HTERT RPE-1 (cell line): ENCODE data around the gene THRB.
"Not testable (repeated sequence)": the region's sequence is repeated elsewhere in the genome, so short reads cannot be mapped to it uniquely, and the experiment has no call there.

Experiments used
- in situ Hi-C: fragments of 300-500 bp; cut with MboI; formaldehyde crosslinking; loops from 4 replicates; pipeline ENCODE4 v1.14.3; 2020; ENCODE audit warnings: low sequenced_read_pairs

THRB gene

GRCh38 chr3:24410860-24411259 lies 83.8 kb downstream of the THRB start:
- in situ Hi-C loops, result no loop called here

DNA sequence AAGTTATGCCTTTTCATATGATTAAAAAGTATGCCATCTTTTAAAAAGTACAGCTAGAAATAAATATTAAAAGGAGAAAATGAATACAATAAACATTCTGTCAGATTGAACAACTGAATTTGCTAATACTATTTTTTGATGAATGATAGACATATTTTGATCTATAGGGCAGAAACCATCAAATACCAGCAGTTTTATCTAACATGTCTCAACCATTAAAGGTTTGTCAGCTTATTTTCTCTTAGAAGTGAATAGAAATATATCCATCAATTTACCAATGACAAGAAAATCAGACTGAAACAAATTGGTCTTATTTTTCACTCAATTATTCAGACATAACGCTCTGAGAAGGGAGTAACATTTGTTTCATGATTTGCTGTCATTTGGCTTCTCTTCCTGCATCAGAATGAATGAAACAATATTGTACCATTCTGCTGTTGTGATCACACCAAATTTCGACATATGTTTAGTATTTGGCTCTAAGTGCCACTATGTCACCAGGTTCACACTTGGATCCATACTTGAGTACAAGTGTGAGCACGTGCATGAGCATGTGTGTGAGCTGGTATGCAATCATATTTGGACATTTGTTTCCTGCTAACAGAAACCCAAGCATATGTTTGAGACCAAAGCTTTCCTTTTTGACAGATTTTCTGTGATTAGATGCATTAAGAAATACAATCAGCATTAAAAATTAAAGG lies 86.5 kb downstream of the THRB start:
- in situ Hi-C loops, result no loop called here

DNA sequence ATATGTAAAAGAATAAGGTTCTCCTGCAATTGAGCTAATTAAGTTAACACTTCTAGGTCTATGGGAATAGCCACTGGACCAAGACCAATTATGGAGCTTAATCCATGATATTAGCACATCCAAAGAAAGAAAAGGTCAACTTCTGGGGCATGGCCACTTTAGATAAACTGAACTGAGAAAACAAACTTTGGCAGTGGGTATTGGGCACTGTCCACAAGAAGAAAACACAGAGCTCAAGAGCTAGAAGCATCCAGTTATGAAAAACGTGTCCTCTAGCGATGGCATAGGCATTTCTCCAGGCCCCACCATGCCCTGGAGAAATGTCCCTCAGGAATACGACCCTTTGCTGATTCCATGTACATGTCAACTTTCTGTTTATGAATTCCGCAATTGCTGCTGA lies 87.8 kb downstream of the THRB start:
- in situ Hi-C loops, result no loop called here

DNA sequence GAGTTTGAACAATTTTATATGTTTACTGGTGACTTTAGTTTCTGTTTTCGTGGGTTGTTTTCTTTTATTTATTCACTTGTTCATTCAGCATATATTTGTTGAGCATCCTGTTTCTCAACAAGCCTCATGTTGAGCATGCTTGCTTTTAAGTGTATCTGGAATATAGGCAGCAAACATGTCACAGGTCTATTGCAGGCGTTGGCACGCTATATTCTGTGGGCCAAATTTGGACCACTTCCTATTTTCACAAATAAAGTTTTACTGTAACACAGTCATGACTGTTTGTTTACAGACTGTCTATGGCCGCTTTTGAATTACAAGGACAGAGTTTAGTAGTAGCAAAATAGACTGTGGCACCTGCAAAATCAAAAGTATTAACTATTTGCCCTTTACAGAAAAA lies 89.6 kb downstream of the THRB start:
- in situ Hi-C loops, result no loop called here

GRCh38 chr3:24401811-24402185 lies 92.9 kb downstream of the THRB start:
- in situ Hi-C loops, result no loop called here

DNA sequence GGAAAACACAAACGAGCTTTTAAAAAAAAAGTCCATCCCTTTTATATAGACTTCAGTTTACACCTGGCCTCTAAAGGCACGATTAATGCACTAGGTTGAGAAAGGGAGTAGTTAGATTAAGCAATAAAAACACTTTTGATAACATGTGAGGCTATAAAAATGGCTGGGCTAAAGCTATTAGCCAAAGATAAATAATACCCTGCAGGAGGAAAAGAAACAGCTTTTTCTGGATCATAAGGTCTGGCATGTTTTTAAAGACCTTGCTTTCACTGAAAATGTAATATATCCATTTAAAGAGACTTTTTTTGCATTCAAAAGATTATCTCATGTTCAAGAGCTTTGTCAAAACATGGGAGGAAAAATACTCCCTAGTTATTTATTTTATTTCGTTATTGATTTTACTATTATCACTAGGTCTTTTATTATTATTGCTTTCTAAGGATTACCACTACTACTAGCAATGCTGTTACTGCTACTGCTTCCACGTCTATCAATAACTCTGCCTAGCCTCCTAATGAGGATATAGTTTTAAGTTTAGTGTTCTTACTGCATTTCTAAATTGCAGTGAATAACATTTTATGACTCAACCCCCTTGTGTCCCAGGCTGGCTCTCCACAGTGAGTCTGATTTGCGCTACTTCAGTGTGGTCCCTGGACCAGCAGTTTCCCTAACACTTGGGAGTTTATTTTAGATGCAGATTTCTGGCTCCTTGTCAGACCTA lies 93.4 kb downstream of the THRB start:
- in situ Hi-C loops, result no loop called here

GRCh38 chr3:24400450-24400849 lies 94.2 kb downstream of the THRB start:
- in situ Hi-C loops, result no loop called here

- in situ Hi-C loops, result no loop called here
Observed at GRCh38 chr3:24400015-24400414, 94.6 kb downstream of the THRB start.

- in situ Hi-C loops, result no loop called here
Observed at GRCh38 chr3:24399614-24400013, 95.0 kb downstream of the THRB start.

- in situ Hi-C loops, result not testable (repeated sequence)
Observed at GRCh38 chr3:24398712-24399111, 95.9 kb downstream of the THRB start.

DNA sequence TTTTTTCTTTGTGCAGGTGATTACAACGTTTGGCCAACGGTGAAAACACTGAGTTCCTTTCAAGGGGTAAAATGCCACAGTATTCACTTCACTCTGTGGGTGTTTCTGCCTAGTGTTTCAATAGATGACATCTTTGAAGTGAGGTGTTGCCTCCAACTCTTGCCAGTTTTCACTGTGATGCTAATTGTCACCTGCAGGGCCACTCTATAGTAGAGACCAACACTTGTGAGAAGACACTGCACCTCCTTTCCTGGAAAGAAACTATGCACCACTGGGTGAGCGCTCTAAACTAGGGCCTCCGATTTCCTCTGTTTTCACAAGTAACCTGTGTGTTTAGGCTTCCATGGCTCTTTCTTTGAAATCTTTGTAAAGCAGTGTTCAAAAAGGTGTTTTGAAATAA lies 98.3 kb downstream of the THRB start:
- in situ Hi-C loops, result no loop called here

DNA sequence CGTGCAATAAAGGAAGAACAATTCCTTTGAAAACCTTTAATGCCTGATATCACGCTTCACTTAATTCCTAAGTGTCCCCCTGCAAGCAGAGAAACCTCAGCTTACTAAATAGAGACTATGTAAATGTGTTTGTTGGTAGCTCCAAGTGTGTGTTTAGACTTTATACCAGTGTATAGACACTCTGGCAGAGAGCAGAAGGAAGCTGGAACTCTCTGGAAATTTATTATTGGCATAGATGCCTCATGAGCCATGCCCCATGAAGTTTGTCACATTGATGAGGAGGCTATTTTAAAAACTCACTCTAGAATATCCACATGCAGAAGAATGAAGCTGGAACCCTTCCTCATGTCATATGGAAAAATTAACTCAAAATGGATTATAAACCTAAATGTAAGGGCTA lies 99.9 kb downstream of the THRB start:
- in situ Hi-C loops, result no loop called here

DNA sequence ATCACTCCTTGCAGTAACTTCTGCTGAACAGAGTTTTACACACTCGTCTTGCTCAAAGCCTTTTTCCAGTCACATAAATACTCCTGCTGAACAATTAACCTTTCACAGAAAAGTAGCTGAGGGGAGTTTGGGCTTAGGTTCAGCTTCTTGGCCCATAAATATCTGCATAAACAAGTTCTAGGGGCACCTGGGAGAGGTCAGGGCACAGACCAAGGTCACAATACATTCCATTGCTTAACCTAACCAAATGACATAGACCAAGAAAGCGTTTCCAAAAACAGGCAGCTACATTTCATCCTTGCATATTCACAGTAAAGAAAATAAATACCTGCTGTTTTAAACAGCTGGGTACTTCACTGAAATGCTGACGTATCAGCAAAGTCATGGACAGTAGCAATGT lies 101.3 kb downstream of the THRB start:
- in situ Hi-C loops, result no loop called here

DNA sequence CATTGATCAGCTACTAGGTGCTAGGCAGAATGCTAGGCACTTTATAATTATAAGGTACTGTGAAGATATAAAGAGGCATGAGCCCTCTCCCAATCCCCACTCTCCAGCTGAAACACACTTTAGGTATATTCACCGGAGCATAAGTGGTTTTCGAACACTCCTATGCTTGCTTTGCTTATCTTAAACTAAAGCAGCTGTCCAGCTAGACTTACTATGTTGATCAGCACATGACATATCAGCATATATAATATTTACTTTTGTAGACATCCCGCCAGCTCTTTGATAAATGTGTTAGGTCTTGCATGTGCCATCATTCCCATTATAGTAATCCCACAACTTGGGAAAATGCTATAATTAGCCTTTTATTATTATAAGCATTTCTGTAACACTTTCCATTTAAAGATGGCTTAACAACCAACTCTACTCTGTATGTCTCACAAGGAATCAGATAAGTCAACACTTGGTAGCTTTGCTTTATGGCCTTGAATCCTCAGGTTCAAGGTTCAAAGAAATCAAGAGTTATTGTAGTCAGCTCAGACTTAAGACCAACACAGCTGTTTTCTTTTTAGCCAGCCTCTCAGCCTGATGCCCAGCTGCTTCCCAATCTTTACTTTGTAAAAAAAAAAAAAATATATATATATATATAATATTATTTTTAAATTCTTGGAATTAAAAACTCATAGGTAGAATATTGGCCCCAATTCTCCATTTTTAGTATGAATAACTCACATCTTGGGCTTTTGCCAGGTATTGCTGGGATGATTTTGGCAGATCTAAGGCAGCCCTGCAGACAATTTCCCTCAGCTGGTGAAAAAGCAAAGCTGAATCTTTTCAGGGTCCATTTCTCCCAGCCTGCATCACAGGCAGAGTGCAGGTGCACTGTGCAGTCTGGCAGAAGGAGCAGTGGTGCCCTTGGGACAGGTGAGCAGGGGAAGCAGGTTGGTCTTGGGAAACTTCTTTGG lies 104.2 kb downstream of the THRB start:
- in situ Hi-C loops, result no loop called here

DNA sequence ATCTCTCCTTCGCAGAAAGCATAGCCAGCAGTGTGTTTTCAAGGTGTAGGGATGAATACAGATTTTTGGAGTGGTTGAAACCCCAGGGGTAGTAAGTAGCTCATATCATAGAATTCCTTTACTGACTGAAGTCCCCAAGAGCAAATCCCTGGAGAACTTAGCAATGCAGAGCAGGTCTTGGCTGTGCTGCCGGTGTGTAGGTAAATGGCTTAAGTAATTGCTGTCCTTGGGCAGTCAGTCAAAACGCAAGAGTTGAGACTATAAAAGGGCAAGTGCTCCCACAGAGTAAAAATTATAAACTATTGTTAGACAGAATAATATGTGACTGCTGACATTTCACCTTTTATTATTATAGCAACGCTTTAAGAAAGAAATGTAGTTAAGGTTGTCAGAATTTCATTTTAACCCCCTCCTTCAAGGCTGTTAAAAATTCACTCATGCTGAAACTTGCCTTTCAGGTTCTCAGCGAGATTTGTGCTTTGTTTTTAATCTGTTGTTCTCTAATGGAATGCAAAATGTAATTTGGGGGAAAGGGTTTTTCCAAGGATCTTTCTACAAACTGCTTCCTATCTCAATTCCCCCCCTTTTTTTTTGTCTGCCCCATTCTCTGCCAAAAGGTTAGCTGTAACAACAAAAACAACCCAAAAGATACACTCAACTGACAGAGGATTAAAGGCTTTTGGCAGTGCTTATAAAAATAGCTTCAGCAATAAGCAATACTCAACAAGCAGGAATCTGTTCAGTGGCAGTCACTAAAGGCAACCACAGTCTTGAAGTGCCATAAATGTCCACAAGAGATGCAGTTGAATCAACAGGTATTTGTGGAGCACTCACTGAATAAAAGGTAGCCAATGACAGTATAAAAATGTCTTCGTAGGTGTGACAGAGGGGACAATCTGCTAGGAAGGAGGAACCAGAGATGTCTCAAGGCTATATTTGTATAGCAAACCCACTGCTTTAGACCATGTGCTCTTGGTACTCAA lies 105.3 kb downstream of the THRB start:
- in situ Hi-C loops, result no loop called here

- in situ Hi-C loops, result no loop called here
Observed at GRCh38 chr3:24388611-24389010, 106.0 kb downstream of the THRB start.

DNA sequence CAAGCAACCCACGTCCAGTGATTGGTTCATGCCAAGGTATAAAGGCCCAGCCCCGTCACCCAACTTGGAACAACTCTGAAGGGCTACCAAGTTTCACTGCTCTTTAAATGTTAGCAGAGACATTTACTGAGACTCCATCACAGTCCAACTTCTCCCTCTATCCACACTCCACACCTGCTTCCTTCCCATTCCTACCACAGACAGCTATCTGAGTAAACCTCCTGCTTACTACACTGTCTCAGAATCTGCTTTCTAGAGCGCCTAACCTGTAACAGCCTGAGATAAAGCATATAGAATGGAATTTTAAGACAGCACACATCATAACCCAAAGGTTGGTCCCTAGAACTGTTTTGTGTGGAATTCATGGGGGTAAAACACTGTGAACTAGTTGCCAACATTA lies 106.5 kb downstream of the THRB start:
- in situ Hi-C loops, result no loop called here

- in situ Hi-C loops, result no loop called here
Observed at GRCh38 chr3:24387493-24387892, 107.2 kb downstream of the THRB start.

DNA sequence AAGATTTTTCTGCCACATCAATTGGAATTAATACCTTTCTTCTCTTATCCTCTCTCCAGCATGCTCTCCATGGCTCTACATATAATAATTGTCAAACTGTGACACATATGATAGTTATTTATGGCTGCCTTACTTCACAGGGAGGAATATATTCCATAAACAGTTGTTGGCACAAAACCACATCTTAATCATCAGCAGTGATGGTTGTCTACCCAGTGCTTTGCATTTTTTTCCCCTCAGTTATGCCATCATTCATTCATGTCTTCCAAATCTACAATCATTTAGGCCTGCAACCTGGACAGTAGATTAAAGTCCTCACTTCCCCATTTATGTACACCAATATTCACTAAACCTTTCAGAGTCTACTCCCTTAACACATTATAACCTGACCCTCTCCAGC lies 107.7 kb downstream of the THRB start:
- in situ Hi-C loops, result no loop called here

- in situ Hi-C loops, result no loop called here
Observed at GRCh38 chr3:24386458-24386857, 108.2 kb downstream of the THRB start.
